Neuron (in vitro differentiated cells): Measurements from ENCODE around the gene GABRB3.

Source experiments
- H2AFZ ChIP-seq: one replicate; pipeline ENCODE4 v1.6.1; 2013; ENCODE audit warnings: low read depth, mild to moderate bottlenecking, inconsistent platforms, low read length, moderate library complexity
- H3K27me3 ChIP-seq: one replicate; pipeline ENCODE4 v1.6.1; 2013; ENCODE audit warnings: low read length; ENCODE audit not compliant: insufficient read depth
- H3K36me3 ChIP-seq: one replicate; pipeline ENCODE4 v1.6.1; 2013; ENCODE audit warnings: low read length; ENCODE audit not compliant: insufficient read depth
- H3K4me1 ChIP-seq: one replicate; pipeline ENCODE4 v1.6.1; 2013; ENCODE audit warnings: low read length; ENCODE audit not compliant: insufficient read depth
- H3K4me3 ChIP-seq: 2 replicates; pipeline ENCODE4 v1.5.1; 2013; ENCODE audit warnings: mild to moderate bottlenecking, low read length, moderate library complexity
- H3K9me3 ChIP-seq: one replicate; pipeline ENCODE4 v1.6.1; 2013; ENCODE audit warnings: low read length

GABRB3 gene

DNA sequence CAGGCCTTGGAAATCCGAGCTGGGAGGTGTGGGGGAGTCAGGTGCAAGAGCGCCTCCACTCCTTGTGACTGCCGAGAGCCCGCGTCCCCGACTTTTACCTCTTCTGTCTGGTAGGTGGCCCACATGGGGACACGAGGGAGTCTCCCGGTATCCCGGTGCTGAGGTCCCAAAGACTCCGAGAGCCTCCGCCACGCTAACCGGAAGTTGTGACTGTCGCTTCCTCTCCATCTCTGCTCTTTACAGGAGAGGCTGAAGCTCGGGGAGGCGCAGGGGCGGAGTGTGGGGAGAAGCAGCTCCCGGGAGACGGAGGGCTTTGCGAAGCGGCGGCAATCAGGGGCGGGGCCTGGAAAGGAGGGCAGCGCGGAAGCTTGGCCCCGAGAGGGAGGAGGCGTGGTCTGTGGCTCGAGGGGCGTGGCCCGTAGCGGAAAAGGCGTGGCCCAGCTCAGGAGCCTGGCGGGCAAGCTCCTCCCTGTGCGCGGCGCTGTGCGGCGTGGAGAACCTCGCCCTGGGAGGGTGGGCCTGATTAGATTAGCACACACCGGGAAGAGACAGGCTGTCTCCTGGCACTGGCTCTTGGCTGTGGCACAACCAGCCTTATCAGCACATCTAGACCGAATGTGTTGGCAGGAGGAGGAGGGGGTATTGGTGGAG lies 143.9 kb downstream of the GABRB3 start:
- H3K4me1 ChIP-seq: peaks cover 3% of the 10 kb centered on the region
- no peak overlapping the region for H2AFZ ChIP-seq
- H3K4me3 ChIP-seq: no peak overlapping the region
- H3K9me3 ChIP-seq: no peaks in the 10 kb centered on the region
- no peaks in the 10 kb centered on the region for H3K27me3 ChIP-seq
- no peaks in the 10 kb centered on the region for H3K36me3 ChIP-seq

DNA sequence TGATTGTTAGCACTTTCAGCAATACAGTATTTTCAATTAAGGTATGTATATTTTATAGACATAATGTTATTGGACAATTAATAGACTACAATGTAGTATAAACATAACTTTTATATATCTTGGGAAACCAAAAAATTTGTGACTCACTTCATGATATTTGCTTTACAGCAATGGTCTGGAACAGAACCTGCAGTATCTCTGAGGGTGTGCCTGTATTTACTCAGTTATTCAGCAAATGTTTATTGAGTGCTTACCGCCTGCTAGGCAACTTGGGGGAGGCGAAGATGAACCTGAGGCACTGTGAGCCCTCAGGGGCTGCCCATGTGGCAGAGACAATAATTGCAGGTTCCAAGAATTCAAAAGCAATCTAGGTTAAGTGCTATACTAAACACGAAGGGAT lies 144.8 kb downstream of the GABRB3 start:
- H2AFZ ChIP-seq: no peak overlapping the region
- no peaks in the 10 kb centered on the region for H3K27me3 ChIP-seq
- no peaks in the 10 kb centered on the region for H3K4me1 ChIP-seq
- H3K36me3 ChIP-seq: no peaks in the 10 kb centered on the region
- no peak overlapping the region for H3K4me3 ChIP-seq
- no peaks in the 10 kb centered on the region for H3K9me3 ChIP-seq

DNA sequence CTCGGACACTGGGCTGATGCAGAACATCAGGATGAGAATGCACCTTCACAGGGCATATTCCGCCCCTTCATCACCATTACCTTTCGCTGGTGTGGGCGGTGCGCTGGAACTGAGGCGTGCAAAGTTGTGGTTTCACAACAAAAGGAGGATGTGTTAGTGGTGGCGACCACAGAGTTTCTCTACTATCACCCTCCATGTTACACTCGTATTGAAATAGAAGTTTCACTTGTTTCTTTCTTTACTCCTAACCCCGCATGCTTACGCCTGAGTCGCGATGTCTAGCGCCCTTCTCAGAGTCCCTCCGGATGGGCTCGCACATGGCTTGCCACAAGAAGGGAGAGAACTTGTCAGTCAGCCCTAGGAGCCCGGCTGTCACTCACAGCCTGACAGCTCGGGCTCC lies 148.7 kb downstream of the GABRB3 start:
- Histone ChIP-seq H3K9me3 (no peaks in the 10 kb centered on the region), H3K36me3 (no peaks in the 10 kb centered on the region), H3K27me3 (no peaks in the 10 kb centered on the region), H3K4me3 (no peak overlapping the region), H2AFZ (no peak overlapping the region), H3K4me1 (no peaks in the 10 kb centered on the region)

DNA sequence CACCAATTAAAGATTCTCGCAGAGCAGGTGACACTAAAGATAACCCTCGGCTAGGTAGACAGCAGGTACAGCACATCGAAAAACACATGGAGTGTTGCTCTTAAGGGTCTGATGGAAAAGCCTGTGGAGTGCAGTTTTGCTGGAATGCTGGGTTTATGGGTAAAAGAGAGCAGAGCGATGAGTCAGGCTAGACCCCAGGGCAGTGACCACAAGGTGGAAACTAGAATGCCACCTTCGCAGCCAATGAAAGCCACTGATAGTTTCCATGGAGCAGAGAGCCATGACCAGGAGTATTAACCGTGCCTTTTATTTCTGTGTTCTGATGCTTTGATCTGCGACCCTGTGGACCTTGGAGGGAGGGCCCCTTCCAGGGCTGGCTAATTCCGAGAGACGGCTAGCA lies 149.8 kb downstream of the GABRB3 start:
- Histone ChIP-seq H3K27me3 (no peaks in the 10 kb centered on the region), H2AFZ (no peak overlapping the region)

DNA sequence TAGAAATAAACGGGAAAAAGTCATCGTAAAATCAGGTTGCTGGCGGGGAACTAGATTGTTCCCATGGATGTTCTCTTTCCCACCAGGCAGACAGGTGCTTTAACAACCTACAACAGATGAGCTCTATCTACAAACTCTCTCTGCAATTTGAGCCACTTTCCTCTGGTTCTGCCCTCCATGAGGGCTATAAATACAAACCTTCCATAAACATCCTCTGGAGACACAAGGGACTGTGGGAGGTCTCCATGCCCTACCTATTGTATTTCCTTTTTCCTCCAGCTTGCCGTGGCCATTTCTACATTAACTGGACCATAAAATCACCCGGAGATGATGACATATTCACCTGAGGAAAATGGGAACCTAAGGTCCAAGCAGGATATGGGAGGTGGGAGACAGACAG lies 151.1 kb downstream of the GABRB3 start:
- H3K27me3 ChIP-seq: no peaks in the 10 kb centered on the region
- H3K4me3 ChIP-seq: no peak overlapping the region
- H2AFZ ChIP-seq: no peak overlapping the region
- H3K4me1 ChIP-seq: no peaks in the 10 kb centered on the region
- no peaks in the 10 kb centered on the region for H3K36me3 ChIP-seq
- no peaks in the 10 kb centered on the region for H3K9me3 ChIP-seq

More for the DNA sequence above, 149.8 kb downstream of the GABRB3 start:
- Histone ChIP-seq H3K9me3 (no peaks in the 10 kb centered on the region), H3K36me3 (no peaks in the 10 kb centered on the region), H3K4me1 (no peaks in the 10 kb centered on the region), H3K4me3 (no peak overlapping the region)

DNA sequence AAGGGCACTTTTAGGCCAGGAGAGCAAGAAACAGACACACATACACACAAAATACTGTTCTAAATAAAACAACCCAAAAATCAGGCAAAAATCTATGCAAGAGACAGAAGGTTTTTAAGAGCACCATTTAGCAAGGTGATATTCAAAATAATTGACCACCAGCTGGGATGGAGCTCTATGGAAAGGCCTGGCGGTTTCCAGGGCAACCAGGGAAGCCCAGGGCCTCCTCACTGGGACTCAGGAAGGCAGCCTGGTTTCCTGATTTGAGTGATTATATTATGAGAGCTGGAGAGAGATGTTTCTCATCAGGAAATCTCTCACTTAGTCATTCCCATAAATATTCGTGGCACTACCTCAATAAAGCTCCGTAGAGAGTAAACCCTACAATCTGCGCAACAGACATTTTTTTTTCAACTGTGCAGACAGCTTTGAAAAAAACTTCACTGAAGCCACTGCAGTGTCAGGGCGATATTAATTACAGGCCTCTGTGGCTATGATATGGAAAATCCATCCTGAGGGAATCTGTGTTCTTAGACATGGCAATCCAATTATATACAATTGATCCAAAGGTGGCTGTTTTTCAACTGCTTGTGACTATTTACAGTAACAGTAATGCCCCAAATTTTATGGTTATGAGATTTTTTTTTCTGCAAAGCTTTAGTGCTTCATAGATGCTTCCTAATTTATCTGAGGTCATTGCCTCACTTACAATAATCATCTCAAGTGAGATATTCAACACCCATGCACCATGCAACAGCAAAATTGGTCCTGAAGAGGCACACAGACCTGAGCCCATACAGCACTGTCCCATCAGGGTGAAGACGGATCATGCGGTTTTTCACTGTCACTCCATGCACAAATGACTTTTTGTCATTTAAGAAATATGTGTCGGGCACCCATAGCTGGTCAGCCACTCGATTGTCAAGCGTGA lies 152.1 kb downstream of the GABRB3 start:
- no peaks in the 10 kb centered on the region for H3K36me3 ChIP-seq
- no peaks in the 10 kb centered on the region for H3K9me3 ChIP-seq
- no peaks in the 10 kb centered on the region for H3K27me3 ChIP-seq
- no peak overlapping the region for H3K4me3 ChIP-seq
- H3K4me1 ChIP-seq: no peaks in the 10 kb centered on the region
- no peak overlapping the region for H2AFZ ChIP-seq

DNA sequence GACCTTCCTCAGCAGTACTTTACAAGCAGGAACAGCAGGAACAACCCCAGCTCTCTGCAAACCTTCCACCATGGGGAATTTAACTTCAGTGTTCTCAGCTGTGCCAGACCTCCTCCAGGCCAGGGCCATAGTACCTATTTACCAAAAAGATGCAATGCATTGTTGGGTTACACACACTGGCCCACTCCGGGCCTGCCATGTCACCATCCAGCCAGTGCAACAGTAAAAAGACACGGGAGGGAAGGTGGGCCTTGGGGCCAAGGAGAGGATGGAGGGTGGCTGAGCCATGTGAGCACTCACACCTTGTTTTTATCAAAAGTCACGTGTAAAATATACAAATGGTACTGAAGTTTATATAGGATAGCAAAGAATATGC lies 157.0 kb downstream of the GABRB3 start:
- Histone ChIP-seq H3K27me3 (no peaks in the 10 kb centered on the region), H3K36me3 (no peaks in the 10 kb centered on the region), H3K4me1 (no peaks in the 10 kb centered on the region), H3K4me3 (no peak overlapping the region), H3K9me3 (no peaks in the 10 kb centered on the region), H2AFZ (no peak overlapping the region)

DNA sequence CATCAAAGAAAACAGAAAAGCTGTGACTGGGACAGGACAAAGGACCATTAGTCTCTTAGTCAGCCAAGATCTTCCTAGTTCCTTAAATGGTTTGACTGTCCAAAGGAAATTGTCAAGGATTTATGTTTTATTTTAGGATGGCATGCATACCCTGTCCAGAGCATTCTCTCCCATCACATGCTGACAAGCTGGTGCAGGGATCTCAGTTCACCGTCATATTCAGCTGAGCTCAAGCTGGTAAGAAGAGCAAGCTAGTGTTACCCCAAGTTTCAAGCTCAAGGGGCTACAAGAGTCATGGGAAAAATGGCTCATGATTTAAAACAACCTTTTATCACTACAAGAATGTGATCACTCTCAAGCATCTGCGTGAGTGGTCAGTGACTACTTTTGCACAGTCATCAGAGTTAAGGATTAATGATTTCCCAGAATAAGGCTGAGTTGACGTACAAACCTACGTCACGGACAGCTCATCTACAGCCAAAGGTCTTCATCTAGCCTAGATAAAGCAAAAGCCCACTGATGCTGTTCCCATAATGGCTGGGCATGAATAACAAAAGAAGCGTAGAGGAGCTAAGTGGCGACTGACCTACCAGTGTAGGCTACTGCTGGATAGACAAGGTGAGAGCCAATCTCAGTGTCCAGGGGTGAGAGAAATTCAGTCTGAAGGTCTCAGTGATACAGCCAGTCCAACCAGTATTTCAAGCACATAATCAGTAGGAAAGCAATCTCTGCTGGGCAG lies 157.5 kb downstream of the GABRB3 start:
- no peaks in the 10 kb centered on the region for H3K27me3 ChIP-seq
- H3K4me3 ChIP-seq: no peak overlapping the region
- no peak overlapping the region for H2AFZ ChIP-seq
- no peaks in the 10 kb centered on the region for H3K4me1 ChIP-seq
- no peaks in the 10 kb centered on the region for H3K9me3 ChIP-seq
- H3K36me3 ChIP-seq: no peaks in the 10 kb centered on the region

DNA sequence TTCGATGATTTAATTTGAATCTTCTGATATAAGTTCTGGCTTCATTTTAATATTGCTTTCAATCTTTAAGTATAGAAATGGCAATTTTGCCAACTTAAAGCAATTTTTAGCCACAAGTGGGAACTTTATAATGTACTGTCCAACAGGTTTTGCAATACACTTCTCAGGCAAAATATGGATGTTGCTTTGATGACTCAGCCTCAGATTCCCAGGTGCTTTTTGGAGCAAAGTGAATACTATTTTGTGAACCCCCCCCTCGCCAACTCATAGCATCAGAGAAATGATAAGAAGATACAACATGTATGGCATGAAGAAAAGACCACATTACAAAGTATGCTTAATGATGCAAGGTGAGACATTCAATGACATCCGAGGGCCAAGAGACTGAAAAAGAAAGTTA lies 158.1 kb downstream of the GABRB3 start:
- Histone ChIP-seq H3K36me3 (no peaks in the 10 kb centered on the region), H2AFZ (no peak overlapping the region), H3K27me3 (no peaks in the 10 kb centered on the region), H3K9me3 (no peaks in the 10 kb centered on the region), H3K4me1 (no peaks in the 10 kb centered on the region), H3K4me3 (no peak overlapping the region)

DNA sequence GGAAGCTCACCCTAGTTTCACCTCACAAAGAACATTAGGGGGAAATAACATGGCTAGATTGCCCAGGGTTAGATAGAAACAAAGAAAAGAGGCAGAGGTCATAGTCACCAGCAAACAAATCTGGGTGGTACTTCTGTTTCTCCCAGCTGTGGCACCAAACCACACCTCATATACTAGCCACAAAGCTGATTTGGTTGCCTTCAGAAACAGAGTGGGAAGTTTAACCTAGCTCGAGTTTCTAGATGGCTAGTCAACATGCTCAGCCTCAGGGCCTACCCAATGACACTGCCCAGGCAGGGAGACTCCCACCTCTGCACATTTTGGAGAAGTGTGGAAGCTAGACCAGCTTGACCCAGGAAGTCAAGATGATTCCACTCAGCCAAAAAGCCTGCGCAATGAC lies 174.2 kb downstream of the GABRB3 start:
- H3K27me3 ChIP-seq: no peaks in the 10 kb centered on the region
- H3K4me1 ChIP-seq: no peaks in the 10 kb centered on the region
- H3K36me3 ChIP-seq: no peaks in the 10 kb centered on the region
- H3K9me3 ChIP-seq: no peaks in the 10 kb centered on the region
- H2AFZ ChIP-seq: no peak overlapping the region
- no peak overlapping the region for H3K4me3 ChIP-seq

DNA sequence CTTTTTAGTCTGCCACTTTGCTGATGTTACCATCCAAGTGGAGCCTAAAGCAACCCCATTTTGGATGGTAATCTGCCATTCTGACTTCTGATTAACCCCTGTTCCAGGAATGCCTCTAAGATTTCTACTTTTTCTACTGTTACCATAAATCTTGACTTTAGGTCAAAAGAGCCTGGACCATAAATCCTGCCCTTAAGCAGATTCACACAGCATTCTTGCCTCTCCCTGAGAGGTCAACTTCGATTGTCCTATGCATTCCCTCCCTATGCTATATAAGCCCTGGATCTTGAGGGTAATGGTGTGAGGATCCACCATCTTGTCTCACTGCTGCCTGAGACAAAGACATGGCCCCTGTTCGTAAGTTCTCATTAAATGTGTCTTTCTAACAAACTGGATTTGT lies 177.3 kb downstream of the GABRB3 start:
- H3K27me3 ChIP-seq: no peaks in the 10 kb centered on the region
- no peaks in the 10 kb centered on the region for H3K4me1 ChIP-seq
- H3K36me3 ChIP-seq: no peaks in the 10 kb centered on the region
- no peak overlapping the region for H2AFZ ChIP-seq
- H3K4me3 ChIP-seq: no peak overlapping the region
- H3K9me3 ChIP-seq: no peaks in the 10 kb centered on the region

DNA sequence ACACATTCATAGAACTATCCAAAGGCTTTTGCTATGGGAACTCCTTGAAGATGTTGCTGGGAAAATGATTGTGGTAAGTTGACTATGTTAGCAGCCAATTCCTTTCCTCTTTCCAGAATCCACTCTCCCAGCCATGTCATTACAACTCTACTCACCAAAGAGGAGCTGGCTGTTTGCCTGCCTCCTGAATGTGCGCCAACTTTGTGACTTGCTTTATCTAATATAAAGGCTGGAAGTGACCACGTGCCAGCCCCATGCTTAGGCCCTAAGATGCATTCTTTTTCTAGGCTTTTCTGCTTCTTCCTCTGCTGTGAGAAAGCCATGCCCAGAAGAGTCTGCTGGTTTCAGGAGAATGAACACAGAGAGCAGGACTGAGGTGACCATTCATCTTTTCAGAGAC lies 182.2 kb downstream of the GABRB3 start:
- Histone ChIP-seq H3K36me3 (no peaks in the 10 kb centered on the region), H3K9me3 (no peaks in the 10 kb centered on the region), H3K27me3 (no peaks in the 10 kb centered on the region), H3K4me3 (no peak overlapping the region), H2AFZ (no peak overlapping the region), H3K4me1 (no peaks in the 10 kb centered on the region)

DNA sequence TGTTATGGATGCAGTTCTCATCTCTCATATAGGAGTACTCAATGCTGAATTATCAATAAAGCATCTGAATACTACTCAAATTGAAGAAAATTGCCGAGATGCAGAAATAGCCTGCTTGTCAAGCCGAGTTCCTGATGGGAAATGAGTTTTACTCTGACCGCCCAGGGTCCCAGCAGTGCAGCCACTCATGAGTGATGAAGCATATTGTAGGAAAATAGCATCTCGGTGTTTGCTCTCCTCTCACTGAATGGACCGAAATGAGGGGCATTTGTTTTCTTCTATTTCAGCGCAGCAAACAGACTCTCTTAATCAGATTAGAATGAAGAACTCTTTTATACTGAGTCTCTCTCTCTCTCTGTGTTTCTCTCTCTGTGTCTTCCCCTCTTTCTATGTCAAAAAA lies 190.0 kb downstream of the GABRB3 start:
- Histone ChIP-seq H3K27me3 (no peaks in the 10 kb centered on the region), H3K9me3 (no peaks in the 10 kb centered on the region), H3K4me1 (no peaks in the 10 kb centered on the region), H3K4me3 (no peak overlapping the region), H2AFZ (no peak overlapping the region), H3K36me3 (no peaks in the 10 kb centered on the region)
